OCI-LY7 (cell line): ENCODE measurements around the gene BRI3BP. TPM values are rescaled to one million over a fixed set of nuclear protein-coding genes. Genes with fewer than 3 reads are reported as not detected.

Experiments used
- BruUV-seq: library from RNA; stranded (reverse); fragments of 400-500 nt; replicated peaks from 2 replicates; lab custom pipeline; 2021; lab: Mats Ljungman, UMichigan
- CTCF ChIA-PET: fragments of 300-600 bp; sonication (Branson Sonifier 250); formaldehyde crosslinking; loops from one replicate; lab custom pipeline; 2022; ENCODE audit warnings: antibody characterized with exemption; ENCODE audit not compliant: unreplicated experiment; lab: Charles Lee
- POLR2A ChIA-PET: fragments of 300-600 bp; sonication (Branson Sonifier 250); formaldehyde crosslinking; loops from one replicate; lab custom pipeline; 2022; ENCODE audit warnings: antibody characterized with exemption; lab: Charles Lee
- DNase-seq: peaks from one replicate; pipeline ENCODE4 v3.0.0-alpha.2; 2015; ENCODE audit warnings: low spot score
- H2AFZ ChIP-seq: fragments of 200-600 bp; sonication (generic), shearing (Covaris generic); 2 replicates; pipeline ENCODE4 v1.6.1; 2014; ENCODE audit warnings: mild to moderate bottlenecking, antibody characterized with exemption, low read length, moderate library complexity
- H3K27ac ChIP-seq: fragments of 200-600 bp; sonication (generic); 2 replicates; pipeline ENCODE4 v1.5.1; 2014; ENCODE audit warnings: mixed run types, low read depth, mild to moderate bottlenecking, moderate library complexity, low read length, inconsistent platforms; ENCODE audit not compliant: poor library complexity, severe bottlenecking
- H3K36me3 ChIP-seq: fragments of 200-600 bp; sonication (generic); 2 replicates; pipeline ENCODE4 v1.6.1; 2014; ENCODE audit warnings: mild to moderate bottlenecking, antibody characterized with exemption, low read length, moderate library complexity, mixed read lengths; ENCODE audit not compliant: insufficient read depth
- H3K4me1 ChIP-seq: fragments of 200-600 bp; sonication (generic); 2 replicates; pipeline ENCODE4 v1.5.1; 2014; ENCODE audit warnings: mild to moderate bottlenecking, low read length; ENCODE audit not compliant: insufficient read depth, poor library complexity, severe bottlenecking
- H3K4me2 ChIP-seq: fragments of 200-600 bp; sonication (generic); 2 replicates; pipeline ENCODE4 v1.6.1; 2014; ENCODE audit warnings: mild to moderate bottlenecking, low read length
- H3K4me3 ChIP-seq: fragments of 200-600 bp; sonication (generic); 2 replicates; pipeline ENCODE4 v1.5.1; 2014; ENCODE audit warnings: mild to moderate bottlenecking, low read depth, low read length; ENCODE audit not compliant: poor library complexity, severe bottlenecking
- H3K79me2 ChIP-seq: fragments of 200-600 bp; sonication (generic); 2 replicates; pipeline ENCODE4 v1.6.1; 2016; ENCODE audit warnings: low read depth, mild to moderate bottlenecking, low read length, moderate library complexity, mixed read lengths; ENCODE audit not compliant: insufficient read depth
- H3K9me2 ChIP-seq: fragments of 200-600 bp; sonication (generic); 2 replicates; pipeline ENCODE4 v1.6.1; 2016; ENCODE audit warnings: mild to moderate bottlenecking, low read length, mixed read lengths; ENCODE audit not compliant: insufficient read depth
- H3K9me3 ChIP-seq: fragments of 200-600 bp; sonication (generic); 2 replicates; pipeline ENCODE4 v1.6.1; 2014; ENCODE audit warnings: mild to moderate bottlenecking, mixed run types, low read length, mixed read lengths
- H4K20me1 ChIP-seq: fragments of 200-600 bp; sonication (generic); 2 replicates; pipeline ENCODE4 v1.6.1; 2014; ENCODE audit warnings: mild to moderate bottlenecking, antibody characterized with exemption, low read length, moderate library complexity, mixed read lengths; ENCODE audit not compliant: insufficient read depth
- EZH2phosphoT487 ChIP-seq: fragments of 200-600 bp; sonication (generic); IDR thresholded peaks from 2 replicates; pipeline ENCODE4 v1.6.1; 2018; ENCODE audit warnings: low read depth, borderline replicate concordance, mild to moderate bottlenecking, mixed run types, antibody characterized with exemption, low read length, moderate library complexity, mixed read lengths
- intact Hi-C: fragments of 100-400 bp; cut with micrococcal nuclease; formaldehyde crosslinking; loops from one replicate; pipeline ENCODE4 v1.10.0; 2022; ENCODE audit not compliant: unreplicated experiment
- total RNA-seq, 2 experiments: library from RNA; depleted of rRNA in 1 of 2; stranded (reverse); fragments of >200 nt in 1 of 2; shearing (Covaris generic) in 1 of 2; gene quantifications; 2 replicates each; pipeline ENCODE4 v1.2.3, GENCODE V29; 2014 to 2022
- TF ChIP-seq, protein P1 (sequence below): fragments of 200-600 bp; sonication (generic); conservative IDR thresholded peaks from 2 replicates; pipeline ENCODE4 v1.5.1; 2014; ENCODE audit warnings: mild to moderate bottlenecking, antibody characterized with exemption, low read length, moderate library complexity, mixed read lengths

BRI3BP gene
- total RNA-seq, 2 experiments from 2014 or later: 73.4 to 118 TPM

GRCh38 chr12:125018356-125018755 lies 24.9 kb downstream of the BRI3BP start:
- no TSS peak for BruUV-seq
- Histone ChIP-seq H3K4me3 (no peak overlapping the region), H3K4me1 (peaks cover 5% of the 10 kb centered on the region), H4K20me1 (no peaks in the 10 kb centered on the region; the same call in 1 of the 2 replicates), H3K9me2 (no peaks in the 10 kb centered on the region), H3K27ac (no peak overlapping the region), H3K79me2 (peaks cover 20% of the 10 kb centered on the region; the same call in 1 of the 2 replicates), H3K9me3 (no peaks in the 10 kb centered on the region), H3K4me2 (no peak overlapping the region), H3K36me3 (peaks cover 97% of the 10 kb centered on the region), H2AFZ (no peak overlapping the region)
- POLR2A ChIA-PET: no interaction called here
- no peak for DNase-seq
- intact Hi-C loops: no loop called here
- CTCF ChIA-PET: no interaction called here
- TF ChIP-seq, protein P1, sequence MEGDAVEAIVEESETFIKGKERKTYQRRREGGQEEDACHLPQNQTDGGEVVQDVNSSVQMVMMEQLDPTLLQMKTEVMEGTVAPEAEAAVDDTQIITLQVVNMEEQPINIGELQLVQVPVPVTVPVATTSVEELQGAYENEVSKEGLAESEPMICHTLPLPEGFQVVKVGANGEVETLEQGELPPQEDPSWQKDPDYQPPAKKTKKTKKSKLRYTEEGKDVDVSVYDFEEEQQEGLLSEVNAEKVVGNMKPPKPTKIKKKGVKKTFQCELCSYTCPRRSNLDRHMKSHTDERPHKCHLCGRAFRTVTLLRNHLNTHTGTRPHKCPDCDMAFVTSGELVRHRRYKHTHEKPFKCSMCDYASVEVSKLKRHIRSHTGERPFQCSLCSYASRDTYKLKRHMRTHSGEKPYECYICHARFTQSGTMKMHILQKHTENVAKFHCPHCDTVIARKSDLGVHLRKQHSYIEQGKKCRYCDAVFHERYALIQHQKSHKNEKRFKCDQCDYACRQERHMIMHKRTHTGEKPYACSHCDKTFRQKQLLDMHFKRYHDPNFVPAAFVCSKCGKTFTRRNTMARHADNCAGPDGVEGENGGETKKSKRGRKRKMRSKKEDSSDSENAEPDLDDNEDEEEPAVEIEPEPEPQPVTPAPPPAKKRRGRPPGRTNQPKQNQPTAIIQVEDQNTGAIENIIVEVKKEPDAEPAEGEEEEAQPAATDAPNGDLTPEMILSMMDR: no peak
- no peak for TF ChIP-seq EZH2phosphoT487

GRCh38 chr12:125021096-125021495 lies 27.7 kb downstream of the BRI3BP start:
- H3K4me3 ChIP-seq: no peak overlapping the region
- POLR2A ChIA-PET: interaction anchor here (0.8 to 1.2 kb wide), 2 partner anchors 16 to 19 kb away, joined by 3 read pairs; no protein-coding TSS in a partner anchor
- CTCF ChIA-PET: no interaction called here
- H3K4me1 ChIP-seq: no peaks in the 10 kb centered on the region
- no peak overlapping the region for H3K4me2 ChIP-seq
- intact Hi-C loops: no loop called here
- no peak overlapping the region for H2AFZ ChIP-seq
- BruUV-seq: no TSS peak
- H3K9me3 ChIP-seq: no peaks in the 10 kb centered on the region
- H3K36me3 ChIP-seq: peaks cover 96% of the 10 kb centered on the region
- no peak for TF ChIP-seq EZH2phosphoT487
- TF ChIP-seq, protein P1: no peak
- H3K27ac ChIP-seq: no peak overlapping the region
- no peaks in the 10 kb centered on the region for H3K9me2 ChIP-seq
- H3K79me2 ChIP-seq: peaks cover 15% of the 10 kb centered on the region; the same call in 1 of the 2 replicates
- DNase-seq: no peak
- no peaks in the 10 kb centered on the region; the same call in 1 of the 2 replicates for H4K20me1 ChIP-seq

DNA sequence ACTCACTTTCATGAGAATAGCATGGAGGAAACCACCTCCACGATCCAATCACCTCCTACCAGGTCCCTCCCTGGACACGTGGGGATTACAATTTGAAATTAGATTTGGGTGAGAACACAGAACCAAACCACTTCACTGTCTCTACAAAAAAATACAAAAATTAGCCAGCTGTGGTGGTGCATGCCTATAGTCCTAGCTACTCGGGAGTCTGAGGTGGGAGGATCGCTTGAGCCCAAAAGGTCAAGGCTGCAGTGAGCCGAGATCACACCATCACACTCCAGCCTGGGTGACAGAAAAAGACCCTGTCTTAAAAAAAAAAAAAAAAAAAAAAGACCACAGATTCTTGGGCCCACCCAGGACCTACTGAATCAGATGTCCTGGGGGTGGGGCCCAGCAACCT lies 28.3 kb downstream of the BRI3BP start:
- ChIA-PET CTCF (no interaction called here), POLR2A (interaction anchor here (1.2 kb wide), 1 partner anchor 16 kb away, joined by 3 read pairs; no protein-coding TSS in a partner anchor)
- H3K9me3 ChIP-seq: no peaks in the 10 kb centered on the region
- no peaks in the 10 kb centered on the region for H3K9me2 ChIP-seq
- no peak for DNase-seq
- no peak overlapping the region for H2AFZ ChIP-seq
- H3K4me2 ChIP-seq: no peak overlapping the region
- H4K20me1 ChIP-seq: no peaks in the 10 kb centered on the region; the same call in 1 of the 2 replicates
- peaks cover 13% of the 10 kb centered on the region; the same call in 1 of the 2 replicates for H3K79me2 ChIP-seq
- H3K4me1 ChIP-seq: no peaks in the 10 kb centered on the region
- peaks cover 98% of the 10 kb centered on the region for H3K36me3 ChIP-seq
- intact Hi-C loops: no loop called here
- no peak overlapping the region for H3K27ac ChIP-seq
- TF ChIP-seq, protein P1: no peak
- no peak for TF ChIP-seq EZH2phosphoT487
- H3K4me3 ChIP-seq: no peak overlapping the region
- BruUV-seq: no TSS peak
